Measurements from ENCODE around the gene PARP14. TPM values are rescaled to one million over a fixed set of nuclear protein-coding genes. Genes with fewer than 3 reads are reported as not detected.

PARP14 gene
- total and polyA plus RNA-seq, 2 donors (not counting 1 experiment from before 2014, with no cell fraction given) = 113 to 188 TPM

Other genes starting within 250 kb of the PARP14 start
- gene KPNA1, start 165.9 kb upstream of the PARP14 start, total RNA-seq = 79.4 and 85.9 TPM in 2 replicates
- 14.9 and 15.2 TPM in 2 replicates for gene KPNA1, start 165.9 kb upstream of the PARP14 start, polyA plus RNA-seq
- gene PARP9, start 116.5 kb upstream of the PARP14 start, total RNA-seq = 29.8 and 31.2 TPM in 2 replicates
- gene PARP9, start 116.5 kb upstream of the PARP14 start, polyA plus RNA-seq = 19.6 and 19.7 TPM in 2 replicates
- gene DTX3L, start 116.5 kb upstream of the PARP14 start, total RNA-seq = 41.1 and 44.0 TPM in 2 replicates
- gene DTX3L, start 116.5 kb upstream of the PARP14 start, polyA plus RNA-seq = 7.3 and 8.1 TPM in 2 replicates
- 172 and 182 TPM in 2 replicates for gene PARP15, start 103.2 kb upstream of the PARP14 start, total RNA-seq
- gene PARP15, start 103.2 kb upstream of the PARP14 start, polyA plus RNA-seq = 307 and 489 TPM in 2 replicates
- gene HSPBAP1, start 113.0 kb downstream of the PARP14 start, total RNA-seq = 49.2 and 49.6 TPM in 2 replicates
- gene HSPBAP1, start 113.0 kb downstream of the PARP14 start, polyA plus RNA-seq = 23.0 and 35.9 TPM in 2 replicates
- gene SLC49A4, start 114.2 kb downstream of the PARP14 start, total RNA-seq = 20.0 and 23.0 TPM in 2 replicates
- 2.5 and 3.0 TPM in 2 replicates for gene SLC49A4, start 114.2 kb downstream of the PARP14 start, polyA plus RNA-seq